Measurements from ENCODE around the gene LIAS. TPM values are rescaled to one million over a fixed set of nuclear protein-coding genes. Genes with fewer than 3 reads are reported as not detected.

Gene LIAS
- total and polyA plus RNA-seq, 2 of the 13 experiments (the other 11 are each of a cell fraction or from before 2014, with no cell fraction given) = 16.0 to 16.6 TPM

DNA sequence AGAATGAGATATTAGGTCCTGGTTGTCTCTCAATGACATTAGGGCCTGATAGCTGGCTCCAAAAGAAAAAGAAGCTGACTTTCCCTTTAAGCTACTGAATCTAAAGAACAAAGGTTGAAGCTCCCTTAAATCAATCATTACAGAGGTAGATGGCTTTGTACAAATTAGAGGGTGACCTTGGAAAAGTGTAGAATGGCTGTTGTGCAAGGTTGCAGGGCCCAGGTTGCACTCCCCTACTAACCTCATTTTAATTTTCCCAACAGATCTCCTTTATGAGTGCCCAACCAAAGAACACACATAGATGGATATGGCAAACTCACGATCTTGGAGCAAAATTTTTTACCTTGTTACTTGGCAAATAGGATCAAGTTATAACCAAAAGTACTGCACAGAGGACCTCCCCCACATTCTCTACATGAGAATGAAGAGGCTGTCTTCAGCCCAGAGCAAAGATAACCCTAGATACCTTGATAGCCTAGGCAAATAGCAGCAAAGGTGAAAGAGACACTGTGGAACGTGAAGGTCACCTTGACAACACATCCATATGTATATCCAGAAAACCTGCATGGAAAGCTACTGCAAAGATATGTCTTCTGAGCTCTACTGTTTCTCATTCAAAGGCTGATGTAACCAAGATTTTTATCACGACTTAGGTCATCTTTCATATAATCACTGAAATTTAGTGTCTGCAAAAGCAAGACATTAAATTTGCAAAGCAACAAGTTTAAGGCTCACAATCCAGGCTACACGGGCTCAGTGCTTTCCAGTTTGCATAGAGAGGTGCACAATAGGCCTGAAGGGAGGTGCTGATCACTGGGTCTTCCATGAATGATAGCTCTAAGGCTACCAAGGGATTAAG, 29.2 kb upstream of the LIAS start (continued):
- TF ChIP-seq, protein P1, sequence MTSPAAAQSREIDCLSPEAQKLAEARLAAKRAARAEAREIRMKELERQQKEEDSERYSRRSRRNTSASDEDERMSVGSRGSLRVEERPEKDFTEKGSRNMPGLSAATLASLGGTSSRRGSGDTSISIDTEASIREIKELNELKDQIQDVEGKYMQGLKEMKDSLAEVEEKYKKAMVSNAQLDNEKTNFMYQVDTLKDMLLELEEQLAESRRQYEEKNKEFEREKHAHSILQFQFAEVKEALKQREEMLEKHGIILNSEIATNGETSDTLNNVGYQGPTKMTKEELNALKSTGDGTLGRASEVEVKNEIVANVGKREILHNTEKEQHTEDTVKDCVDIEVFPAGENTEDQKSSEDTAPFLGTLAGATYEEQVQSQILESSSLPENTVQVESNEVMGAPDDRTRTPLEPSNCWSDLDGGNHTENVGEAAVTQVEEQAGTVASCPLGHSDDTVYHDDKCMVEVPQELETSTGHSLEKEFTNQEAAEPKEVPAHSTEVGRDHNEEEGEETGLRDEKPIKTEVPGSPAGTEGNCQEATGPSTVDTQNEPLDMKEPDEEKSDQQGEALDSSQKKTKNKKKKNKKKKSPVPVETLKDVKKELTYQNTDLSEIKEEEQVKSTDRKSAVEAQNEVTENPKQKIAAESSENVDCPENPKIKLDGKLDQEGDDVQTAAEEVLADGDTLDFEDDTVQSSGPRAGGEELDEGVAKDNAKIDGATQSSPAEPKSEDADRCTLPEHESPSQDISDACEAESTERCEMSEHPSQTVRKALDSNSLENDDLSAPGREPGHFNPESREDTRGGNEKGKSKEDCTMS (CRISPR knock-in tag; conservative IDR thresholded peaks at IDR 0.05) = no peak
- TF ChIP-seq POLR2G (IDR thresholded peaks at IDR 0.05; ENCODE audit: low read depth, low read length) = no peak
- TF ChIP-seq, protein P2, sequence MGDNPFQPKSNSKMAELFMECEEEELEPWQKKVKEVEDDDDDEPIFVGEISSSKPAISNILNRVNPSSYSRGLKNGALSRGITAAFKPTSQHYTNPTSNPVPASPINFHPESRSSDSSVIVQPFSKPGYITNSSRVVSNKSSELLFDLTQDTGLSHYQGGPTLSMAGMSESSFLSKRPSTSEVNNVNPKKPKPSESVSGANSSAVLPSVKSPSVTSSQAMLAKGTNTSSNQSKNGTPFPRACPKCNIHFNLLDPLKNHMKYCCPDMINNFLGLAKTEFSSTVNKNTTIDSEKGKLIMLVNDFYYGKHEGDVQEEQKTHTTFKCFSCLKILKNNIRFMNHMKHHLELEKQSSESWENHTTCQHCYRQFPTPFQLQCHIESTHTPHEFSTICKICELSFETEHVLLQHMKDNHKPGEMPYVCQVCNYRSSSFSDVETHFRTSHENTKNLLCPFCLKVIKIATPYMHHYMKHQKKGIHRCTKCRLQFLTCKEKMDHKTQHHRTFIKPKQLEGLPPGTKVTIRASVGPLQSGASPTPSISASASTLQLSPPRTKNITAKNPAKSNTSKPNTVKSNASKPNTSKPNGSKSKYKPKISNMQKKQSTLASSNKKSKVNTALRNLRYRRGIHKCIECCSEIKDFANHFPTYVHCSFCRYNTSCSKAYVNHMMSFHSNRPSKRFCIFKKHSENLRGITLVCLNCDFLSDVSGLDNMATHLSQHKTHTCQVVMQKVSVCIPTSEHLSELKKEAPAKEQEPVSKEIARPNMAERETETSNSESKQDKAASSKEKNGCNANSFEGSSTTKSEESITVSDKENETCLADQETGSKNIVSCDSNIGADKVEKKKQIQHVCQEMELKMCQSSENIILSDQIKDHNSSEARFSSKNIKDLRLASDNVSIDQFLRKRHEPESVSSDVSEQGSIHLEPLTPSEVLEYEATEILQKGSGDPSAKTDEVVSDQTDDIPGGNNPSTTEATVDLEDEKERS (CRISPR knock-in tag; IDR thresholded peaks at IDR 0.05) = no peak
- TF ChIP-seq ZNF354B (CRISPR knock-in tag; IDR thresholded peaks at IDR 0.05) = no peak
- TF ChIP-seq YY1 (IDR thresholded peaks at IDR 0.05; ENCODE audit: insufficient read depth, insufficient replicate concordance, low read depth, low read length) = no peak
- no peak for TF ChIP-seq MEF2D (CRISPR knock-in tag; IDR thresholded peaks at IDR 0.05)
- TF ChIP-seq, protein P3, sequence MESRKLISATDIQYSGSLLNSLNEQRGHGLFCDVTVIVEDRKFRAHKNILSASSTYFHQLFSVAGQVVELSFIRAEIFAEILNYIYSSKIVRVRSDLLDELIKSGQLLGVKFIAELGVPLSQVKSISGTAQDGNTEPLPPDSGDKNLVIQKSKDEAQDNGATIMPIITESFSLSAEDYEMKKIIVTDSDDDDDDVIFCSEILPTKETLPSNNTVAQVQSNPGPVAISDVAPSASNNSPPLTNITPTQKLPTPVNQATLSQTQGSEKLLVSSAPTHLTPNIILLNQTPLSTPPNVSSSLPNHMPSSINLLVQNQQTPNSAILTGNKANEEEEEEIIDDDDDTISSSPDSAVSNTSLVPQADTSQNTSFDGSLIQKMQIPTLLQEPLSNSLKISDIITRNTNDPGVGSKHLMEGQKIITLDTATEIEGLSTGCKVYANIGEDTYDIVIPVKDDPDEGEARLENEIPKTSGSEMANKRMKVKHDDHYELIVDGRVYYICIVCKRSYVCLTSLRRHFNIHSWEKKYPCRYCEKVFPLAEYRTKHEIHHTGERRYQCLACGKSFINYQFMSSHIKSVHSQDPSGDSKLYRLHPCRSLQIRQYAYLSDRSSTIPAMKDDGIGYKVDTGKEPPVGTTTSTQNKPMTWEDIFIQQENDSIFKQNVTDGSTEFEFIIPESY (CRISPR knock-in tag; IDR thresholded peaks at IDR 0.05) = no peak
- TF ChIP-seq WIZ (CRISPR knock-in tag; IDR thresholded peaks at IDR 0.05) = no peak
- TF ChIP-seq, protein P4, sequence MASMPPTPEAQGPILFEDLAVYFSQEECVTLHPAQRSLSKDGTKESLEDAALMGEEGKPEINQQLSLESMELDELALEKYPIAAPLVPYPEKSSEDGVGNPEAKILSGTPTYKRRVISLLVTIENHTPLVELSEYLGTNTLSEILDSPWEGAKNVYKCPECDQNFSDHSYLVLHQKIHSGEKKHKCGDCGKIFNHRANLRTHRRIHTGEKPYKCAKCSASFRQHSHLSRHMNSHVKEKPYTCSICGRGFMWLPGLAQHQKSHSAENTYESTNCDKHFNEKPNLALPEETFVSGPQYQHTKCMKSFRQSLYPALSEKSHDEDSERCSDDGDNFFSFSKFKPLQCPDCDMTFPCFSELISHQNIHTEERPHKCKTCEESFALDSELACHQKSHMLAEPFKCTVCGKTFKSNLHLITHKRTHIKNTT (CRISPR knock-in tag; IDR thresholded peaks at IDR 0.05) = no peak
- no peak for TF ChIP-seq FOXC1 (CRISPR knock-in tag; IDR thresholded peaks at IDR 0.05; ENCODE audit: borderline replicate concordance)
- TF ChIP-seq ZNF292 (CRISPR knock-in tag; IDR thresholded peaks at IDR 0.05; ENCODE audit: borderline replicate concordance, low read depth) = no peak; the same call in 1 of the 2 replicates
- peak; percentile 100 for TF ChIP-seq ESRRA (CRISPR knock-in tag; IDR thresholded peaks at IDR 0.05; ENCODE audit: low read depth)
- TF ChIP-seq ZNF446 (CRISPR knock-in tag; IDR thresholded peaks at IDR 0.05) = no peak
- peak; percentile 43; the same call in 1 of the 2 replicates for TF ChIP-seq TCF7 (IDR thresholded peaks at IDR 0.05; ENCODE audit: low read depth)
- TF ChIP-seq, protein P5, sequence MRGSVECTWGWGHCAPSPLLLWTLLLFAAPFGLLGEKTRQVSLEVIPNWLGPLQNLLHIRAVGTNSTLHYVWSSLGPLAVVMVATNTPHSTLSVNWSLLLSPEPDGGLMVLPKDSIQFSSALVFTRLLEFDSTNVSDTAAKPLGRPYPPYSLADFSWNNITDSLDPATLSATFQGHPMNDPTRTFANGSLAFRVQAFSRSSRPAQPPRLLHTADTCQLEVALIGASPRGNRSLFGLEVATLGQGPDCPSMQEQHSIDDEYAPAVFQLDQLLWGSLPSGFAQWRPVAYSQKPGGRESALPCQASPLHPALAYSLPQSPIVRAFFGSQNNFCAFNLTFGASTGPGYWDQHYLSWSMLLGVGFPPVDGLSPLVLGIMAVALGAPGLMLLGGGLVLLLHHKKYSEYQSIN (CRISPR knock-in tag; IDR thresholded peaks at IDR 0.05; ENCODE audit: borderline replicate concordance) = no peak
- no peak for TF ChIP-seq NFE2 (CRISPR knock-in tag; IDR thresholded peaks at IDR 0.05)
- no peak for TF ChIP-seq ZC3H13 (CRISPR knock-in tag; IDR thresholded peaks at IDR 0.05)
- TF ChIP-seq, protein P6, sequence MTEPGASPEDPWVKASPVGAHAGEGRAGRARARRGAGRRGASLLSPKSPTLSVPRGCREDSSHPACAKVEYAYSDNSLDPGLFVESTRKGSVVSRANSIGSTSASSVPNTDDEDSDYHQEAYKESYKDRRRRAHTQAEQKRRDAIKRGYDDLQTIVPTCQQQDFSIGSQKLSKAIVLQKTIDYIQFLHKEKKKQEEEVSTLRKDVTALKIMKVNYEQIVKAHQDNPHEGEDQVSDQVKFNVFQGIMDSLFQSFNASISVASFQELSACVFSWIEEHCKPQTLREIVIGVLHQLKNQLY (CRISPR knock-in tag; IDR thresholded peaks at IDR 0.05) = 0 out of 2 replicates have a peak, but pooled peaks have one; percentile 15

All from HepG2 (cell line).